ENCODE data around the gene TSPEAR.
"Not testable (repeated sequence)": the region's sequence is repeated elsewhere in the genome, so short reads cannot be mapped to it uniquely, and the experiment has no call there.

Gene TSPEAR

DNA sequence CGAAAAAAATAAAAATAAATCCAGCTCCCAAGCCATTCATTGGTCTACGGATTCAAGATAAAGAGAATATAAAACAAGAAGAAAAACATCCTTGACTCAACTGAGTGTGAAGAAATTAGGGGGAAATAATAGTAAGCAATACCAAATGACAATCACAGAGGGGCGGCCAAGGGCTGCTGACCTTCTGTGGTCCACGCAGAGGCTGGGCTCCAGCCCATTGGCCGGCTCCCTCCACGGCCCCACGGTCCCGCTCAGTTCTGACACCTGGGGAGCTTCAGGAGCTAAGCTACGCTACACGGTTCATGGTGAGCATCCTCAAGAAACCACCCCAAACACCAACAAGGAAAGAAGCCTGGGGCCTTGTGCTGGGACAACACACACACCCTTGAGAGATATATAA, 14.8 kb downstream of the TSPEAR start:
- TF ChIP-seq, protein P1, sequence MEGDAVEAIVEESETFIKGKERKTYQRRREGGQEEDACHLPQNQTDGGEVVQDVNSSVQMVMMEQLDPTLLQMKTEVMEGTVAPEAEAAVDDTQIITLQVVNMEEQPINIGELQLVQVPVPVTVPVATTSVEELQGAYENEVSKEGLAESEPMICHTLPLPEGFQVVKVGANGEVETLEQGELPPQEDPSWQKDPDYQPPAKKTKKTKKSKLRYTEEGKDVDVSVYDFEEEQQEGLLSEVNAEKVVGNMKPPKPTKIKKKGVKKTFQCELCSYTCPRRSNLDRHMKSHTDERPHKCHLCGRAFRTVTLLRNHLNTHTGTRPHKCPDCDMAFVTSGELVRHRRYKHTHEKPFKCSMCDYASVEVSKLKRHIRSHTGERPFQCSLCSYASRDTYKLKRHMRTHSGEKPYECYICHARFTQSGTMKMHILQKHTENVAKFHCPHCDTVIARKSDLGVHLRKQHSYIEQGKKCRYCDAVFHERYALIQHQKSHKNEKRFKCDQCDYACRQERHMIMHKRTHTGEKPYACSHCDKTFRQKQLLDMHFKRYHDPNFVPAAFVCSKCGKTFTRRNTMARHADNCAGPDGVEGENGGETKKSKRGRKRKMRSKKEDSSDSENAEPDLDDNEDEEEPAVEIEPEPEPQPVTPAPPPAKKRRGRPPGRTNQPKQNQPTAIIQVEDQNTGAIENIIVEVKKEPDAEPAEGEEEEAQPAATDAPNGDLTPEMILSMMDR (conservative IDR thresholded peaks at IDR 0.05; ENCODE audit: low read depth), result no peak
- DNase-seq (ENCODE audit: low spot score), result no peak
- ChIA-PET POLR2A (ENCODE audit: low non-redundant PET) (no interaction called here), CTCF (interaction anchor here (0.7 kb wide), 1 partner anchor 747 kb away, joined by 5 read pairs; no protein-coding TSS in a partner anchor)
- no peak overlapping the region for H3K27ac ChIP-seq

DNA sequence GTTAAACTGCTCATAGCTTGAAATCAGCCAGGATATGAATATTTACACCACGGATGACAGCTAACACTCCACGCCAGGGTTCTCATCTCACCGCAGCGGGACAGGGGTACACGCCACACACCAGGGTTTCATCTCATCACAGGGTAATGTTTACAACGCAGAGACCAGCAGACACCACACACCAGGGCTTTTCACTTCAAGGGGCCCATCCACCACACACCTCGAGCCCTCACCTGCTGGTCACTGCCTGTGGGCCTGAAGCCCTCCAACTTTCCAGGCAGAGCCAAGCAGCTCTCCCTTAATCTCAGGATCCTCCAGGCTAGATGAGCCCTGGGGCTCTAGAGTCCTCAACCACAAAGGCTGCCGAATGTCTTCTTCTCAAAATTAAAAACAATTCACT, 15.7 kb downstream of the TSPEAR start:
- H3K27ac ChIP-seq, result no peak overlapping the region
- CTCF ChIA-PET, result no interaction called here
- POLR2A ChIA-PET (ENCODE audit: low non-redundant PET), result no interaction called here
- TF ChIP-seq, protein P1 (conservative IDR thresholded peaks at IDR 0.05; ENCODE audit: low read depth), result no peak
- DNase-seq (ENCODE audit: low spot score), result no peak

GRCh38 chr21:44695184-44695583, 16.2 kb downstream of the TSPEAR start:
- CTCF ChIA-PET, result no interaction called here
- POLR2A ChIA-PET (ENCODE audit: low non-redundant PET), result no interaction called here
- TF ChIP-seq, protein P1 (conservative IDR thresholded peaks at IDR 0.05; ENCODE audit: low read depth), result no peak
- H3K27ac ChIP-seq, result no peak overlapping the region
- DNase-seq (ENCODE audit: low spot score), result no peak

- no peak for DNase-seq (ENCODE audit: low spot score)
- CTCF ChIA-PET, result no interaction called here
- POLR2A ChIA-PET (ENCODE audit: low non-redundant PET), result no interaction called here
- H3K27ac ChIP-seq, result no peak overlapping the region
- TF ChIP-seq, protein P1 (conservative IDR thresholded peaks at IDR 0.05; ENCODE audit: low read depth), result no peak
Measured at GRCh38 chr21:44694776-44695175, 16.6 kb downstream of the TSPEAR start.

DNA sequence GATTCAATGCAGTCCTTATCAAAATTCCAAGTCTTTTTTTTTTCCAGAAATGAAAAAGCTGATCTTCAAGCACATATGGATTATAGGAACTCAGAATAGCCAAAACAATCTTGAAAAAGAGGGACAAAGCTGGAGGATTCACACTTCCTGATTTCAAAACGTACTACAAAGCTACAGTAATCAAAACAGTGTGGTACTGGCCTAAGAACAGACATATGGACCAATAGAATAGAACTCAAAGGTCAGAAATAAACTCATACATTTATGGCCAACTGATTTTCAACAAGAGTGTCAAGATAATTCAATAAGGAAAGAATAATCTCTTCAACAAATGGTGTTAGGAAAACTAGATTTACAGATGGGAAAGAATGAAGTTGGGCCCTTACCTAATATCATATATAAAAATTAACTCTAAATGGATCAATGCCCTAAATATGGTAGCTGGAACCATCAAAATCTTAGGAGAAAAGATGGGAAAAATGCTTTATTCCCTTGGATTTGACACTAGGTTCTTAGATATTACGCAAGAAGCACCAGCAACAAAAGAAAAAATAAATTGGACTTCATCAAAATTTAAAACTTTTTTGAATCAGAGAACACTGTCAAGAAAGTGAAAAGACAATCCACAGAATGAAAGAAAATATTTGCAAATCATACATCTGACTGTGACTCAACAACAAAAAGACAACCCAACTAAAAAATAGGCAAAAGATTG, 18.4 kb downstream of the TSPEAR start:
- DNase-seq (ENCODE audit: low spot score), result no peak
- CTCF ChIA-PET, result no interaction called here
- TF ChIP-seq, protein P1 (conservative IDR thresholded peaks at IDR 0.05; ENCODE audit: low read depth), result no peak
- no peak overlapping the region for H3K27ac ChIP-seq
- POLR2A ChIA-PET (ENCODE audit: low non-redundant PET), result no interaction called here

- H3K27ac ChIP-seq, result no peak overlapping the region
- no peak for DNase-seq (ENCODE audit: low spot score)
- TF ChIP-seq, protein P1 (conservative IDR thresholded peaks at IDR 0.05; ENCODE audit: low read depth), result no peak
- ChIA-PET POLR2A (ENCODE audit: low non-redundant PET) (no interaction called here), CTCF (no interaction called here)
Measured at GRCh38 chr21:44691686-44692085, 19.7 kb downstream of the TSPEAR start.

DNA sequence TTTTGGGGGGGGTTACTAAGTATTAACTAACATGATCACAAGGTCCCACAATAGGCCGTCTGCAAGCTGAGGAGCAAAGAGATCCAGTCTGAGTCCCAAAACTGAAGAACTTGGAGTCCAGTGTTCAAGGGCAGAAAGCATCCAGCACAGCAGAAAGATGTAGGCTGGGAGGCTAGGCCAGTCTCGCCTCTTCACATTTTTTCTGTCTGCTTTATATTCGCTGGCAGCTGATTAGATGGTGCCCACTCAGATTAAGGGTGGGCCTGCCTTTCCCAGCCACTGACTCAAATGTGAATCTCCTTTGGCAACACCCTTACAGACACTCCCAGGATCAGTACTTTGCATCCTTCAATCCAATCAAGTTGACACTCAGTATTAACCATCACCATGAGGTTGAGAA, 21.6 kb downstream of the TSPEAR start:
- H3K27ac ChIP-seq; POLR2A ChIA-PET (ENCODE audit: low non-redundant PET); DNase-seq (ENCODE audit: low spot score); CTCF ChIA-PET: not testable (repeated sequence)
